HEK293 (cell line): ENCODE measurements around the gene FGD3.

Experiments
- CTCF ChIA-PET: fragments of 350-600 bp; formaldehyde crosslinking; extraction: SDS; loops from one replicate; lab custom pipeline; 2021; ENCODE audit warnings: antibody characterized with exemption; lab: Yijun Ruan, JAX
- POLR2A ChIA-PET: fragments of 300-600 bp; formaldehyde crosslinking; extraction: SDS; loops from one replicate; lab custom pipeline; 2020; ENCODE audit warnings: antibody characterized with exemption, inconsistent platforms; lab: Yijun Ruan, JAX
- H3K27ac ChIP-seq: fragments of 200-500 bp; sonication (Bioruptor generic); 2 replicates; pipeline ENCODE4 v1.5.1; 2014; ENCODE audit warnings: low read depth, low read length, control low read depth, inconsistent platforms; ENCODE audit errors: extremely low read depth
- H3K36me3 ChIP-seq, 2 experiments: fragments of 200-500 bp in 1 of 2; sonication (Bioruptor generic) in 1 of 2; 1 replicate in 1 of 2; 2 replicates in 1 of 2; pipeline ENCODE4 v1.5.1; 2014 to 2017; ENCODE audit warnings: inconsistent platforms in 2 of 2, low read length in 2 of 2; ENCODE audit not compliant: control insufficient read depth in 2 of 2, insufficient read depth in 1 of 2
- H3K4me1 ChIP-seq: fragments of 200-500 bp; sonication (Bioruptor generic); 2 replicates; pipeline ENCODE4 v1.5.1; 2014; ENCODE audit warnings: mild to moderate bottlenecking, low read length, inconsistent platforms; ENCODE audit not compliant: control insufficient read depth, insufficient read depth
- H3K4me3 ChIP-seq: 2 replicates; pipeline ENCODE4 v1.5.1; 2011; ENCODE audit warnings: low read depth, mild to moderate bottlenecking, control low read depth, low read length, moderate library complexity
- H3K9me3 ChIP-seq: fragments of 200-500 bp; sonication (Bioruptor generic); 2 replicates; pipeline ENCODE4 v1.5.1; 2014; ENCODE audit warnings: low read depth, low read length, inconsistent platforms; ENCODE audit not compliant: control insufficient read depth, insufficient read depth
- KLF1 ChIP-seq: fragments of 450-650 bp; formaldehyde crosslinking; IDR thresholded peaks from 2 replicates; pipeline ENCODE4 v1.5.1; 2016; ENCODE audit warnings: missing biosample characterization, missing genetic modification characterization
- ZNF366 ChIP-seq: fragments of 450-650 bp; formaldehyde crosslinking; conservative IDR thresholded peaks from 2 replicates; pipeline ENCODE4 v1.5.1; 2016; ENCODE audit warnings: missing biosample characterization, missing genetic modification characterization
- ZNF391 ChIP-seq: fragments of 450-650 bp; formaldehyde crosslinking; IDR thresholded peaks from 2 replicates; pipeline ENCODE4 v1.5.1; 2016; ENCODE audit warnings: low read depth, missing biosample characterization, missing genetic modification characterization, borderline replicate concordance
- ZNF433 ChIP-seq: fragments of 450-650 bp; formaldehyde crosslinking; IDR thresholded peaks from 2 replicates; pipeline ENCODE4 v1.5.1; 2016; ENCODE audit warnings: missing biosample characterization, missing genetic modification characterization, low read depth
- ZNF560 ChIP-seq: fragments of 450-650 bp; formaldehyde crosslinking; IDR thresholded peaks from 2 replicates; pipeline ENCODE4 v1.5.1; 2017; ENCODE audit warnings: missing biosample characterization, missing genetic modification characterization, borderline replicate concordance
- ZNF571 ChIP-seq: fragments of 450-650 bp; formaldehyde crosslinking; IDR thresholded peaks from 2 replicates; pipeline ENCODE4 v1.5.0; 2017; ENCODE audit warnings: missing biosample characterization, missing genetic modification characterization
- ZNF610 ChIP-seq: fragments of 450-650 bp; formaldehyde crosslinking; IDR thresholded peaks from 2 replicates; pipeline ENCODE4 v1.5.1; 2016; ENCODE audit warnings: missing biosample characterization, missing genetic modification characterization, borderline replicate concordance
- ZNF664 ChIP-seq: fragments of 450-650 bp; formaldehyde crosslinking; IDR thresholded peaks from 2 replicates; pipeline ENCODE4 v1.5.1; 2016; ENCODE audit warnings: missing biosample characterization, missing genetic modification characterization
- TF ChIP-seq, protein P1 (sequence below): fragments of 450-650 bp; formaldehyde crosslinking; IDR thresholded peaks from 2 replicates; pipeline ENCODE4 v1.5.1; 2016; ENCODE audit warnings: missing biosample characterization, missing genetic modification characterization
- TF ChIP-seq, protein P2 (sequence below): fragments of 450-650 bp; formaldehyde crosslinking; IDR thresholded peaks from 2 replicates; pipeline ENCODE4 v1.5.1; 2016; ENCODE audit warnings: missing biosample characterization, missing genetic modification characterization, low read depth
- TF ChIP-seq, protein P3 (sequence below): fragments of 450-650 bp; formaldehyde crosslinking; IDR thresholded peaks from 2 replicates; pipeline ENCODE4 v1.5.1; 2016; ENCODE audit warnings: missing biosample characterization, missing genetic modification characterization

FGD3 gene

DNA sequence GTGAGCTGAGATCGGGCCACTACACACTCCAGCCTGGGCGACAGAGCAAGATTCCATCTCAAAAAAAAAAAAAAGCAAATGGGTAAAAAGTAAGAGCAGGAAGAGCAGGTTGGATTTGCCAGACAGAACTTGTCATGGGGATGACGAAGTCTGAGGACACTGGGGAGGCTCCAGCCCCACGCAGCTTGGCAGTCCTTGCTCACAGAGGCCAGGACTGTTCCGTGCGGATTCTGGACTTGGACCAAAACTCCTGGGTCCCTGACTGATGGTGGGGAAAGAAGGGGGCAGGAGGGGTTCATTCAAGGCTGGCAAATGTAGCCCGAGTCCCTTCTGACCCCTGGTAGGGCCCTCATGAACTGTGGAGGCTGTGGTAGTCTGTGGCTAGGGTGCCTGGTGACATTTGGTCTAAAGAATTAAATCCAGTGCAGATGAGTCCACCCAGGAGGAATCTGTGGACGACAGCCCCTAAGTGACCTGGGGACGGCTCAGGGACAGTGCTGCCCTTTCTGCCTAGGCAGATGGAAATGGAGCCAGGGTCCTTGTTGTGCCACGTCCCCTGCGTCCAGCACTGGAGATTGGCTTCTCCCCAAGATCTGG, 3.1 kb downstream of the FGD3 start (continued):
- TF ChIP-seq, protein P1, sequence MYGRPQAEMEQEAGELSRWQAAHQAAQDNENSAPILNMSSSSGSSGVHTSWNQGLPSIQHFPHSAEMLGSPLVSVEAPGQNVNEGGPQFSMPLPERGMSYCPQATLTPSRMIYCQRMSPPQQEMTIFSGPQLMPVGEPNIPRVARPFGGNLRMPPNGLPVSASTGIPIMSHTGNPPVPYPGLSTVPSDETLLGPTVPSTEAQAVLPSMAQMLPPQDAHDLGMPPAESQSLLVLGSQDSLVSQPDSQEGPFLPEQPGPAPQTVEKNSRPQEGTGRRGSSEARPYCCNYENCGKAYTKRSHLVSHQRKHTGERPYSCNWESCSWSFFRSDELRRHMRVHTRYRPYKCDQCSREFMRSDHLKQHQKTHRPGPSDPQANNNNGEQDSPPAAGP (tag by site-specific recombination), result no peak
- no peak for TF ChIP-seq ZNF664 (tag by site-specific recombination)
- TF ChIP-seq, protein P2, sequence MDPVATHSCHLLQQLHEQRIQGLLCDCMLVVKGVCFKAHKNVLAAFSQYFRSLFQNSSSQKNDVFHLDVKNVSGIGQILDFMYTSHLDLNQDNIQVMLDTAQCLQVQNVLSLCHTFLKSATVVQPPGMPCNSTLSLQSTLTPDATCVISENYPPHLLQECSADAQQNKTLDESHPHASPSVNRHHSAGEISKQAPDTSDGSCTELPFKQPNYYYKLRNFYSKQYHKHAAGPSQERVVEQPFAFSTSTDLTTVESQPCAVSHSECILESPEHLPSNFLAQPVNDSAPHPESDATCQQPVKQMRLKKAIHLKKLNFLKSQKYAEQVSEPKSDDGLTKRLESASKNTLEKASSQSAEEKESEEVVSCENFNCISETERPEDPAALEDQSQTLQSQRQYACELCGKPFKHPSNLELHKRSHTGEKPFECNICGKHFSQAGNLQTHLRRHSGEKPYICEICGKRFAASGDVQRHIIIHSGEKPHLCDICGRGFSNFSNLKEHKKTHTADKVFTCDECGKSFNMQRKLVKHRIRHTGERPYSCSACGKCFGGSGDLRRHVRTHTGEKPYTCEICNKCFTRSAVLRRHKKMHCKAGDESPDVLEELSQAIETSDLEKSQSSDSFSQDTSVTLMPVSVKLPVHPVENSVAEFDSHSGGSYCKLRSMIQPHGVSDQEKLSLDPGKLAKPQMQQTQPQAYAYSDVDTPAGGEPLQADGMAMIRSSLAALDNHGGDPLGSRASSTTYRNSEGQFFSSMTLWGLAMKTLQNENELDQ (tag by site-specific recombination), result no peak
- no peak for TF ChIP-seq ZNF610 (tag by site-specific recombination)

DNA sequence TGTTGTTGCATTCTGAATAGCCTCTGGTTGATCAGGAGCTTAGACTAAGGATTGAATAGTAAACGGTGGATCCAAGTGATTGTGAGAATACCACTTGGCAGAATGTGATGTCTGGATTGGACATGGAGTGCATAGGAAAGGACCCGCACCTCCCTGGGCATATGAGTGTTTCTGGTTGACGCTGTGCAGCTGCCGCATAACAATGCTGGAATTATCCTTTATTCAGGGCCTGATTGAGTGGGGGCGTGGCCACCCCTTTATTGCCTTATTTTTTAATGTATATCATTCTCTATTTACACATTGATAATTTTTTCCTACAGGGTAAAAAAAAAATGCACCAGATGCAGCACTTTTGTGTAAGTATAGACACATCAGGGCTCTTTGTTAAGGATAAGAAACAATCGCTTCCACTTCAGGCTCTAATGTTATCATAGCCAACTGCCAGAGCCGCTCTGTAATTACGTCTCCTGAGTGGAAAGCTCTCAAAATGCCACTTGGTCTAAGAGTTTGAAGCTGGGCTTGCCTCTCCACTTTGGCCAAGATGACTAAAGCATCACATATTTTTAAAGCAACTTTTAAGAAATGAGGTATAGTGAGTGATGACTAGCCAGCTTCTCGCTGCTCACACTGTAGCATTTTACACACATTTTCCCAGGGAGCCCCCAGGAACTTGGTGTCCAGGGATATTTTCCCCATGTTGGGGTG, 5.7 kb downstream of the FGD3 start:
- Histone ChIP-seq H3K4me1 (no peaks in the 10 kb centered on the region), H3K4me3 (no peak overlapping the region), H3K27ac (no peak overlapping the region), H3K9me3 (no peaks in the 10 kb centered on the region), H3K36me3 (no peaks in the 10 kb centered on the region)
- TF ChIP-seq ZNF433 (tag by site-specific recombination) (no peak), ZNF366 (tag by site-specific recombination) (no peak), ZNF560 (tag by site-specific recombination) (no peak), ZNF391 (tag by site-specific recombination) (no peak)
- TF ChIP-seq, protein P3, sequence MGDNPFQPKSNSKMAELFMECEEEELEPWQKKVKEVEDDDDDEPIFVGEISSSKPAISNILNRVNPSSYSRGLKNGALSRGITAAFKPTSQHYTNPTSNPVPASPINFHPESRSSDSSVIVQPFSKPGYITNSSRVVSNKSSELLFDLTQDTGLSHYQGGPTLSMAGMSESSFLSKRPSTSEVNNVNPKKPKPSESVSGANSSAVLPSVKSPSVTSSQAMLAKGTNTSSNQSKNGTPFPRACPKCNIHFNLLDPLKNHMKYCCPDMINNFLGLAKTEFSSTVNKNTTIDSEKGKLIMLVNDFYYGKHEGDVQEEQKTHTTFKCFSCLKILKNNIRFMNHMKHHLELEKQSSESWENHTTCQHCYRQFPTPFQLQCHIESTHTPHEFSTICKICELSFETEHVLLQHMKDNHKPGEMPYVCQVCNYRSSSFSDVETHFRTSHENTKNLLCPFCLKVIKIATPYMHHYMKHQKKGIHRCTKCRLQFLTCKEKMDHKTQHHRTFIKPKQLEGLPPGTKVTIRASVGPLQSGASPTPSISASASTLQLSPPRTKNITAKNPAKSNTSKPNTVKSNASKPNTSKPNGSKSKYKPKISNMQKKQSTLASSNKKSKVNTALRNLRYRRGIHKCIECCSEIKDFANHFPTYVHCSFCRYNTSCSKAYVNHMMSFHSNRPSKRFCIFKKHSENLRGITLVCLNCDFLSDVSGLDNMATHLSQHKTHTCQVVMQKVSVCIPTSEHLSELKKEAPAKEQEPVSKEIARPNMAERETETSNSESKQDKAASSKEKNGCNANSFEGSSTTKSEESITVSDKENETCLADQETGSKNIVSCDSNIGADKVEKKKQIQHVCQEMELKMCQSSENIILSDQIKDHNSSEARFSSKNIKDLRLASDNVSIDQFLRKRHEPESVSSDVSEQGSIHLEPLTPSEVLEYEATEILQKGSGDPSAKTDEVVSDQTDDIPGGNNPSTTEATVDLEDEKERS (tag by site-specific recombination), result no peak
- CTCF ChIA-PET, result interaction anchor here (0.7 to 2.9 kb wide), 8 partner anchors 12 to 1049 kb away, joined by 3 to 17 read pairs (median 3); no protein-coding TSS in a partner anchor
- POLR2A ChIA-PET, result interaction anchor here (0.7 kb wide), 1 partner anchor 283 kb away, joined by 3 read pairs; the partner anchor contains the start of gene IPPK

DNA sequence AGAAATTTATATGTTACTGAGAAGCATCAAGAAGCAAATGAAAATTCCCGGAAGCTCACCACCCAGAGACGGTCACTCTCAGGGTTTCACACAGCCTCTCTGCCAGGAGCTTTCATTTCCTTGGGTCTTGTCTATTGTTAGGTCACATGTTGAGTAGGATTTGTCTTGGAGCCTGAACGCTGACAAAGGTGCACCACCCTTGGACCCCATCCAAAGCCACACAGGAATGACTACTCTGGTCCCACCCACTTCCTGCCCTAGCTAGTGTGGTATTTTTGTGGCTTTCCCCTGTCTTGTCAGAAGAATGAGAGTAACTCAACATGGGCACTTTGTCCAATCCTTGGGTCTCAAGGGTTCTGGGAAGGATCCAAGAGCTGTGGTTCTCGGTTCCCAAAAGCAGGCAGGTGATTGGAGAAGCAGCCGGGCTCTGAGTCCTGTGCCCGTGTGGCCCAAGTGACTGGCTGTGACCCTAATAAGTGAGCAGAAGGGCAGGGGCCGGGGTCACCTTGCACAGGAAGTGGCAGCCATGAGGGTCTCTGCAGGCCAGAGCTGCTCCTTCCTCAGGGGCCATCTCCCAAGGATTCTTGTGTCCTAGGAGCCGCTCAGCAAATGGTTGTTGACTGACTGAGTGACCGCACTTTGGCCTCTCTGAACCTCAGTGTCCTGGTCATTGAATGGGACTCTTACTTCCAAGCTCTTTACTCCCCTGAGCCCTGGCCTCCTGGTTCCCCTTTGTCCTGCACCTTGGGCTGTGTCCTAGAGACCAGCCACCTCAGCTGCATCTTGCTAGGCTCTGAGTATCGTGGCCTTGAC, 6.9 kb downstream of the FGD3 start:
- POLR2A ChIA-PET, result no interaction called here
- H3K27ac ChIP-seq, result no peak overlapping the region
- no peaks in the 10 kb centered on the region for H3K36me3 ChIP-seq
- no peaks in the 10 kb centered on the region for H3K4me1 ChIP-seq
- no peaks in the 10 kb centered on the region for H3K9me3 ChIP-seq
- TF ChIP-seq ZNF571 (tag by site-specific recombination) (no peak), KLF1 (tag by site-specific recombination) (peak; percentile 32; the same call in 1 of the 2 replicates)
- TF ChIP-seq, protein P3 (tag by site-specific recombination), result no peak
- TF ChIP-seq, all 188 proteins: peak for 1
- no peak overlapping the region for H3K4me3 ChIP-seq
- CTCF ChIA-PET, result interaction anchor here (0.7 to 2.9 kb wide), 9 partner anchors 9 to 978 kb away, joined by 3 to 17 read pairs (median 3); no protein-coding TSS in a partner anchor
